Activated CD8-positive, alpha-beta memory T cell treated with anti-CD3 and anti-CD28 coated beads for 24 hours (primary cell): Measurements from ENCODE around the gene CATSPERD.

Experiments used
- DNase-seq: peaks from one replicate; pipeline ENCODE4 v3.0.0-alpha.2; 2020

The CATSPERD gene

GRCh38 chr19:5808120-5808816, 87.8 kb downstream of the CATSPERD start:
- no peak for DNase-seq

GRCh38 chr19:5809053-5809452, 88.6 kb downstream of the CATSPERD start:
- DNase-seq: no peak

- no peak for DNase-seq
Observed at GRCh38 chr19:5809469-5809868, 89.0 kb downstream of the CATSPERD start.

GRCh38 chr19:5811117-5811516, 90.7 kb downstream of the CATSPERD start:
- no peak for DNase-seq

- DNase-seq: no peak
Observed at GRCh38 chr19:5814123-5814851, 93.8 kb downstream of the CATSPERD start.

- DNase-seq: no peak
Observed at GRCh38 chr19:5814852-5815246, 94.4 kb downstream of the CATSPERD start.

- DNase-seq: no peak
Observed at GRCh38 chr19:5817218-5817617, 96.8 kb downstream of the CATSPERD start.

GRCh38 chr19:5818594-5818993, 98.2 kb downstream of the CATSPERD start:
- DNase-seq: no peak

- DNase-seq: no peak
Observed at GRCh38 chr19:5820785-5821184, 100.3 kb downstream of the CATSPERD start.

- DNase-seq: no peak
Observed at GRCh38 chr19:5821521-5822180, 101.2 kb downstream of the CATSPERD start.

- DNase-seq: no peak
Observed at GRCh38 chr19:5822181-5822844, 101.9 kb downstream of the CATSPERD start.

GRCh38 chr19:5823579-5824281, 103.3 kb downstream of the CATSPERD start:
- DNase-seq: no peak

GRCh38 chr19:5824751-5825150, 104.3 kb downstream of the CATSPERD start:
- no peak for DNase-seq

- DNase-seq: no peak
Observed at GRCh38 chr19:5825178-5825577, 104.7 kb downstream of the CATSPERD start.

GRCh38 chr19:5826531-5827341, 106.3 kb downstream of the CATSPERD start:
- no peak for DNase-seq

GRCh38 chr19:5827342-5827890, 107.0 kb downstream of the CATSPERD start:
- no peak for DNase-seq

GRCh38 chr19:5827891-5828660, 107.6 kb downstream of the CATSPERD start:
- DNase-seq: peak; percentile 99
